ENCODE measurements around the gene ARHGAP33.

DNA sequence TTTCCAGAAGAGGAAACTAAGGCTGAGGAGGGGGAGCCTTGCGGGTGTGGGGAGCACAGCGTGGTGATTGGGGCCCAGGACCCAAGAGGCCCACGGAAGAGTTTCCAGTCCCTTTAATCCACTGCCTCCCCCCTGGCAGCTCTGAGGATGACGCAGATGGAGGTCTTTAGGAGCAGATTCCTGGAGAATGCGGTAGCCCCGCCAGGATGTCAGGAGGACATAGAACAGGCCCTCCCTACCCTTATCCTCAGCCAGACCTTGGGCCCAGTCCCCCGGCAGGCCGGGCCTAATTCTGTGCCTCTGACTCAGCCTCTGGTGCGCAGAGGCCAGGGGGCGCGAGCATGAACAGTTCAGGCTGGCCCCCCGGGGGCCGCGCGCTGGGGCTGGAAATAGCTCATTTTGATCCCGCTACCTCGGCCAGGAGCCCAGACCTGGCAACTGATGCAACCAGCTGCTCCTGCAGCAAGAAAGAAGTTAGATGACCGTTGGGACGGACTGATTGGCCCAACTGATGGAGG lies 18.1 kb upstream of the ARHGAP33 start:
- no peak for TF ChIP-seq POLR2A (IDR thresholded peaks at IDR 0.05; ENCODE audit: low read length)
- no peak for TF ChIP-seq GATA1 (IDR thresholded peaks at IDR 0.05; ENCODE audit: low read depth, low read length)
